ENCODE measurements around the gene CLCN5. TPM values are rescaled to one million over a fixed set of nuclear protein-coding genes. Genes with fewer than 3 reads are reported as not detected.

CLCN5 gene
- total RNA-seq, 1 experiment from 2014 or later, result 23.6 TPM

- in situ Hi-C loops (cut with HindIII; ENCODE audit: low pct_unique_long_range_greater_than_20kb, low sequenced_read_pairs) (no loop called here), intact Hi-C loops (cut with micrococcal nuclease; ENCODE audit: unreplicated experiment) (loop anchor here (10.0 kb wide), 1 partner anchor 679 kb away; no protein-coding TSS in a partner anchor)
- DNase-seq (ENCODE audit: low read depth, low spot score), result no peak
- no peak for TF ChIP-seq SIN3A (IDR thresholded peaks at IDR 0.05; ENCODE audit: borderline replicate concordance, insufficient read depth, low read depth, low read length)
- no peak for TF ChIP-seq CTCF (IDR thresholded peaks at IDR 0.05)
- TF ChIP-seq TCF7L2 (IDR thresholded peaks at IDR 0.05; ENCODE audit: low read depth, low read length), result no peak
- no peak for TF ChIP-seq REST (IDR thresholded peaks at IDR 0.05; ENCODE audit: insufficient read depth in 1 of 2, low read depth in 2 of 2, low read length in 1 of 2)
- no peak for TF ChIP-seq POLR2AphosphoS5 (IDR thresholded peaks at IDR 0.05; ENCODE audit: low read depth, low read length)
- ChIA-PET POLR2A (no interaction called here), CTCF (interaction anchor here (0.6 kb wide), 1 partner anchor 26 kb away, joined by 3 read pairs; no protein-coding TSS in a partner anchor)
- Histone ChIP-seq H3K36me3 (ENCODE audit: control insufficient read depth, insufficient read depth, low read length) (no peaks in the 10 kb centered on the region), H3K27me3 (ENCODE audit: control insufficient read depth, insufficient read depth, low read length) (no peaks in the 10 kb centered on the region), H3K4me3 (ENCODE audit: low read depth in 2 of 2, low read length in 2 of 2) (no peak overlapping the region), H3K27ac (ENCODE audit: low read length) (no peak overlapping the region), H3K4me1 (ENCODE audit: control insufficient read depth, insufficient read depth, low read length) (no peaks in the 10 kb centered on the region), H3K9me3 (ENCODE audit: control insufficient read depth, insufficient read depth, low read depth, low read length) (no peaks in the 10 kb centered on the region)
- BruUV-seq (replicated peaks), result no TSS peak
- ATAC-seq, result no peak
Observed at GRCh38 chrX:50106051-50106675, 183.8 kb downstream of the CLCN5 start.

- H3K9me3 ChIP-seq (ENCODE audit: control insufficient read depth, insufficient read depth, low read depth, low read length), result no peaks in the 10 kb centered on the region
- in situ Hi-C loops (cut with HindIII; ENCODE audit: low pct_unique_long_range_greater_than_20kb, low sequenced_read_pairs), result no loop called here
- DNase-seq (ENCODE audit: low read depth, low spot score) (no peak), ATAC-seq (no peak)
- intact Hi-C loops (cut with micrococcal nuclease; ENCODE audit: unreplicated experiment), result loop anchor here (10.0 kb wide), 1 partner anchor 677 kb away; no protein-coding TSS in a partner anchor
- no TSS peak for BruUV-seq (replicated peaks)
- ChIA-PET POLR2A (no interaction called here), CTCF (no interaction called here)
- no peak overlapping the region for H3K4me3 ChIP-seq (ENCODE audit: low read depth in 2 of 2, low read length in 2 of 2)
- H3K27me3 ChIP-seq (ENCODE audit: control insufficient read depth, insufficient read depth, low read length), result no peaks in the 10 kb centered on the region
- no peaks in the 10 kb centered on the region for H3K4me1 ChIP-seq (ENCODE audit: control insufficient read depth, insufficient read depth, low read length)
- TF ChIP-seq CTCF (IDR thresholded peaks at IDR 0.05), result no peak
- TF ChIP-seq TCF7L2 (IDR thresholded peaks at IDR 0.05; ENCODE audit: low read depth, low read length), result no peak
- no peak for TF ChIP-seq REST (IDR thresholded peaks at IDR 0.05; ENCODE audit: insufficient read depth in 1 of 2, low read depth in 2 of 2, low read length in 1 of 2)
- TF ChIP-seq POLR2AphosphoS5 (IDR thresholded peaks at IDR 0.05; ENCODE audit: low read depth, low read length), result no peak
- no peak for TF ChIP-seq SIN3A (IDR thresholded peaks at IDR 0.05; ENCODE audit: borderline replicate concordance, insufficient read depth, low read depth, low read length)
- H3K36me3 ChIP-seq (ENCODE audit: control insufficient read depth, insufficient read depth, low read length), result no peaks in the 10 kb centered on the region
- H3K27ac ChIP-seq (ENCODE audit: low read length), result no peak overlapping the region
Observed at GRCh38 chrX:50107470-50107869, 185.1 kb downstream of the CLCN5 start.
